8988T (cell line): ENCODE results near the gene NKAIN4.
"Not testable (repeated sequence)": the region's sequence is repeated elsewhere in the genome, so short reads cannot be mapped to it uniquely, and the experiment has no call there.

ENCODE experiments used
- DNase-seq: peaks from one replicate; pipeline ENCODE4 v3.0.0; 2011

NKAIN4 gene

GRCh38 chr20:63254606-63255384 is 532 bp upstream of the NKAIN4 start:
- DNase-seq, result peak; percentile 64

- DNase-seq, result peak; percentile 66
Observed at GRCh38 chr20:63253438-63254231, 628 bp downstream of the NKAIN4 start.

- DNase-seq, result no peak
Observed at GRCh38 chr20:63253065-63253437, 1.2 kb downstream of the NKAIN4 start.

GRCh38 chr20:63252284-63252711 is 2.0 kb downstream of the NKAIN4 start:
- DNase-seq, result peak; percentile 67

GRCh38 chr20:63251350-63251749 is 2.9 kb downstream of the NKAIN4 start:
- not testable (repeated sequence) for DNase-seq

- DNase-seq, result no peak
Observed at GRCh38 chr20:63249891-63250290, 4.4 kb downstream of the NKAIN4 start.

- DNase-seq, result no peak
Observed at GRCh38 chr20:63248835-63249591, 5.2 kb downstream of the NKAIN4 start.

- no peak for DNase-seq
Observed at GRCh38 chr20:63247671-63248228, 6.5 kb downstream of the NKAIN4 start.

GRCh38 chr20:63246490-63247288 is 7.6 kb downstream of the NKAIN4 start:
- no peak for DNase-seq

GRCh38 chr20:63244468-63244867 is 9.8 kb downstream of the NKAIN4 start:
- DNase-seq, result no peak

- DNase-seq, result no peak
Observed at GRCh38 chr20:63243604-63244247, 10.5 kb downstream of the NKAIN4 start.

- no peak for DNase-seq
Observed at GRCh38 chr20:63242736-63243135, 11.5 kb downstream of the NKAIN4 start.

GRCh38 chr20:63241272-63241671 is 13.0 kb downstream of the NKAIN4 start:
- no peak for DNase-seq

- DNase-seq, result no peak
Observed at GRCh38 chr20:63240004-63240403, 14.3 kb downstream of the NKAIN4 start.

- no peak for DNase-seq
Observed at GRCh38 chr20:63239431-63239830, 14.8 kb downstream of the NKAIN4 start.

GRCh38 chr20:63238514-63239125 is 15.6 kb downstream of the NKAIN4 start:
- DNase-seq, result peak; percentile 81

GRCh38 chr20:63238031-63238430 is 16.2 kb downstream of the NKAIN4 start:
- DNase-seq, result no peak

- DNase-seq, result no peak
Observed at GRCh38 chr20:63236116-63236837, 18.0 kb downstream of the NKAIN4 start.

GRCh38 chr20:63235399-63235983 is 18.8 kb downstream of the NKAIN4 start, which contains the start of gene BIRC7:
Gene BIRC7, plus strand, starts transcription at chr20:63235905. Its CDS starts 192 bp downstream, at chr20:63236097.
- DNase-seq, result no peak
